GM12878 (cell line): Measurements from ENCODE around the gene RNF166.

ENCODE experiments used
- CTCF ChIP-seq, 3 experiments: IDR thresholded peaks in 2 of 3; conservative IDR thresholded peaks in 1 of 3; 2 replicates each; pipeline ENCODE4 v1.5.1; 2011; ENCODE audit warnings: low read depth in 3 of 3, low read length in 3 of 3, mild to moderate bottlenecking in 3 of 3, control low read depth in 2 of 3, moderate library complexity in 2 of 3, inconsistent platforms in 1 of 3, mixed read lengths in 1 of 3; ENCODE audit not compliant: control insufficient read depth in 2 of 3, insufficient read depth in 1 of 3; ENCODE audit errors: extremely low read depth in 1 of 3
- PML ChIP-seq: IDR thresholded peaks from 2 replicates; pipeline ENCODE4 v1.6.1; 2012; ENCODE audit warnings: low read length, inconsistent platforms
- POLR2A ChIP-seq: IDR thresholded peaks from 2 replicates; pipeline ENCODE4 v1.6.1; 2011; ENCODE audit warnings: low read depth, mild to moderate bottlenecking, low read length
- TAF1 ChIP-seq: IDR thresholded peaks from 2 replicates; pipeline ENCODE4 v1.6.1; 2011; ENCODE audit warnings: mild to moderate bottlenecking, low read depth, low read length, borderline replicate concordance

- TF ChIP-seq POLR2A (no peak), CTCF (IDR thresholded peaks at IDR 0.05 in 2 of 3, conservative IDR thresholded peaks at IDR 0.05 in 1 of 3; ENCODE audit: control insufficient read depth in 2 of 3, extremely low read depth in 1 of 3, insufficient read depth in 1 of 3, low read depth in 3 of 3, low read length in 3 of 3) (no peak), PML (no peak), TAF1 (no peak)
Observed at GRCh38 chr16:88655053-88655732, 51.0 kb downstream of the RNF166 start.
